Activated CD8-positive, alpha-beta T cell treated with anti-CD3 and anti-CD28 coated beads, Interleukin-2, amount 10 ng/mL, durations not matched to agents 7 days and 5 days (primary cell): ENCODE results near the gene FBXO31. TPM values are rescaled to one million over a fixed set of nuclear protein-coding genes. Genes with fewer than 3 reads are reported as not detected.
A peak's percentile ranks its signal among the peaks of the same experiment; 100 is the strongest.

ENCODE experiments used
- ATAC-seq: fragments of 150-1000 bp; cut with Tn5 transposase; one replicate; pipeline ENCODE4 v1.10.0; 2021; ENCODE audit warnings: moderate library complexity
- CTCF ChIA-PET: fragments of 350-600 bp; sonication (Branson Sonifier 250); formaldehyde crosslinking; loops from one replicate; lab custom pipeline; 2021; ENCODE audit warnings: antibody characterized with exemption; lab: Charles Lee
- POLR2A ChIA-PET: fragments of 350-600 bp; sonication (Branson Sonifier 250); formaldehyde crosslinking; loops from one replicate; lab custom pipeline; 2021; ENCODE audit warnings: antibody characterized with exemption; lab: Charles Lee
- DNase-seq: peaks from one replicate; pipeline ENCODE4 v3.0.0-alpha.2; 2020
- H3K27ac Mint-ChIP-seq: one replicate; pipeline ENCODE4 v1.8.0; 2021; ENCODE audit warnings: mild to moderate bottlenecking, mixed read lengths
- H3K27me3 Mint-ChIP-seq: one replicate; pipeline ENCODE4 v1.8.0; 2021; ENCODE audit warnings: low read depth, mixed read lengths
- H3K36me3 Mint-ChIP-seq: one replicate; pipeline ENCODE4 v1.8.0; 2021; ENCODE audit warnings: low read depth, mixed read lengths
- H3K4me1 Mint-ChIP-seq: one replicate; pipeline ENCODE4 v1.8.0; 2021; ENCODE audit warnings: low read depth, mixed read lengths
- H3K4me3 Mint-ChIP-seq: one replicate; pipeline ENCODE4 v1.8.0; 2021; ENCODE audit warnings: mild to moderate bottlenecking, mixed read lengths
- H3K9me3 Mint-ChIP-seq: one replicate; pipeline ENCODE4 v1.8.0; 2022; ENCODE audit warnings: mixed read lengths; ENCODE audit not compliant: insufficient read depth
- total RNA-seq, 2 experiments: library from RNA; stranded (reverse); gene quantifications; one replicate each; pipeline ENCODE4 v1.2.3, GENCODE V29; 2021

Gene FBXO31
- total RNA-seq, 2 experiments from 2014 or later: 29.3 to 30.1 TPM

GRCh38 chr16:87278191-87279093 lies 105.1 kb downstream of the FBXO31 start:
- H3K4me1 Mint-ChIP-seq: peaks cover 9% of the 10 kb centered on the region
- ChIA-PET CTCF (interaction anchor here (0.6 to 1.3 kb wide), 5 partner anchors 8 to 714 kb away, joined by 3 to 4 read pairs (median 3); no protein-coding TSS in a partner anchor), POLR2A (no interaction called here)
- no peaks in the 10 kb centered on the region for H3K27me3 Mint-ChIP-seq
- ATAC-seq: peak; percentile 81
- DNase-seq: peak; percentile 72
- H3K4me3 Mint-ChIP-seq: no peak overlapping the region
- no peaks in the 10 kb centered on the region for H3K36me3 Mint-ChIP-seq
- H3K27ac Mint-ChIP-seq: no peak overlapping the region
- no peaks in the 10 kb centered on the region for H3K9me3 Mint-ChIP-seq

Other genes with a start within 250 kb of the FBXO31 start
- gene C16orf95, start 66.4 kb downstream of the FBXO31 start, total RNA-seq: 1 to 10 TPM; 7.2 to 9.4 TPM
- gene MAP1LC3B, start 8.6 kb upstream of the FBXO31 start, total RNA-seq: 10 to 100 TPM; 40.2 to 45.3 TPM
- 1 to 10 TPM; 2.6 to 2.7 TPM for gene ZCCHC14, start 109.2 kb upstream of the FBXO31 start, total RNA-seq
- not detected for gene JPH3, start 218.7 kb upstream of the FBXO31 start, total RNA-seq